GM19372 (cell line): ENCODE measurements around the gene C1orf116.

Experiments
- ATAC-seq: cut with Tn5 transposase; IDR thresholded peaks from one replicate; pipeline ENCODE4 v1.9.1; 2021; ENCODE audit warnings: mild to moderate bottlenecking, low read depth, moderate library complexity; ENCODE audit not compliant: unreplicated experiment

Gene C1orf116

DNA sequence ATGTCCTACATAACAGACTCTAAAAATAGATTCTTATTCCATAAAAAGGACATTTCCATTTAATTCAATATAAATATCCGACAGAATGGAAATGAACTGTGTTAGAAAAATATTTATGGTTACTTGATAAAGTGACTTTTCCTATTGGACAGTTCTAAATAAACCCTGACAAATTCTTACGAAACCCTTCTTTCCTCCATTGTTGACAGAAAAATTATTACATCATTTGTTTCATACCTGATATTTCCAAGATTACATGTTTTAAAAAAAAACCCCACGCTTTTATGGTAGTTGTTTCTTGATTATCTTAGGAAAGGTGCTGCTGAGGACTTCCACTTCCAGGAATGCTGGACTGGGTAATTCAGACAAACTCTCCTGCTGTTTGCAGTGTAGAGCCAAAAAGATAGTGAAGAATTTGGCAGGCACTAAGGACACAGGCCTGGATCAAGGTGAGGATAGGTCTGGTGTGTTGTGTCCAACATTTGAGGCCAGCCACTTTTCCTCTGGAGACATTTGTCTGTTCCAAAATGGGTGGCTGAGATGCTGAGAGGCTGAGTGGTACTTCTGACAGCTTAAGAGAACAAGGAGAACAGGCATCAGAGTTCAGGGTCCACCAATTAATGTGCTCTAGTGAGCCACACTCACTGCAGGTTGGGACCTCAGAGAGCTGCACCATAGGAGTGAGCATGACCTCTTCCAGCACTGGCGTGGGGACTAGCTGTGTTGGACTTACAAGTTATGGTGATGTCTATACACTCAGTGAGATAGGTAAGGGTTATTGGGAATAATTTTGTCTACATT is 7.0 kb upstream of the C1orf116 start:
- no peak for ATAC-seq

- no peak for ATAC-seq
These were observed 4.3 kb upstream of the C1orf116 start for GRCh38 chr1:207036865-207037264.

GRCh38 chr1:207035877-207036551 is 3.5 kb upstream of the C1orf116 start:
- ATAC-seq, result no peak

DNA sequence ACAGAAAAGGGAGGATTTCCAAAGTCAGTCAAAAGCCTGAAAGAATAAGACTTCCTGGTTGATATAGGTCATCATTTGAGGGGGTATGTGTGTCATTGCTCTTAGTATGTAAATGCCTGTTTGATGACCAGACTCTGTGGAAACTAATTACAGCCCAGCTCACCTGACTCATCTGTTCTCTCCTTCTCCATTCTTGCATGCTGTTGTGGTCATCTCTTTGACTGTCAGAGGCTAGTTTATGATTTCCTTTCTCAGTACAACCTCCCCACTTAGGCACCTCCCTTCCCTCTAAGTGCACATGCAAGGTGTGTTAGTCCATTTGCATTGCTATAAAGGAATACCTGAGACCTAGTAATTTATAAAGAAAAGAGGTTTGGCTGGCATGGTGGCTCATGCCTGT is 2.4 kb upstream of the C1orf116 start:
- no peak for ATAC-seq

DNA sequence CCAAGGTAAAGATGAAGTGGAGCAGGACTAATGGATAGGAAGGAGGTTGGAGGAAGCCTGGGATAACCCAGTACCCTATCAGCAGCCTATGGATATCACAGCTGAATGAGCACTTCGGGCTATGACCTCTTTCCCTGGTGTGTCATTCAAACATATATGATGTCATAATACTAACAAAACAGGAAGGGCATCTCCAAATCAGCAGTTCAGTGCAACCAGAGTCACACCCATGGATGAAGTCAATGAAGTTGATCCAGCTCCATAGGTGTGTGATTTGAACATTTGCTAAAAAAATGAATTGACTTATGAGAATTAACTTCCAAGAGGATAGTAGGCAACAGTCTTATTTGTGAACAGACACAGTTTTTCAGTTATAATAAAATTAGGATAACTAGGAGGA is 1.7 kb upstream of the C1orf116 start:
- ATAC-seq, result no peak

GRCh38 chr1:207033302-207033701 is 746 bp upstream of the C1orf116 start:
- no peak for ATAC-seq

- no peak for ATAC-seq
These were observed 808 bp downstream of the C1orf116 start for GRCh38 chr1:207031632-207032264.

- no peak for ATAC-seq
These were observed 1.5 kb downstream of the C1orf116 start for GRCh38 chr1:207031016-207031415.

GRCh38 chr1:207030522-207031009 is 2.0 kb downstream of the C1orf116 start:
- ATAC-seq, result no peak

GRCh38 chr1:207029701-207030521 is 2.6 kb downstream of the C1orf116 start:
- no peak for ATAC-seq

DNA sequence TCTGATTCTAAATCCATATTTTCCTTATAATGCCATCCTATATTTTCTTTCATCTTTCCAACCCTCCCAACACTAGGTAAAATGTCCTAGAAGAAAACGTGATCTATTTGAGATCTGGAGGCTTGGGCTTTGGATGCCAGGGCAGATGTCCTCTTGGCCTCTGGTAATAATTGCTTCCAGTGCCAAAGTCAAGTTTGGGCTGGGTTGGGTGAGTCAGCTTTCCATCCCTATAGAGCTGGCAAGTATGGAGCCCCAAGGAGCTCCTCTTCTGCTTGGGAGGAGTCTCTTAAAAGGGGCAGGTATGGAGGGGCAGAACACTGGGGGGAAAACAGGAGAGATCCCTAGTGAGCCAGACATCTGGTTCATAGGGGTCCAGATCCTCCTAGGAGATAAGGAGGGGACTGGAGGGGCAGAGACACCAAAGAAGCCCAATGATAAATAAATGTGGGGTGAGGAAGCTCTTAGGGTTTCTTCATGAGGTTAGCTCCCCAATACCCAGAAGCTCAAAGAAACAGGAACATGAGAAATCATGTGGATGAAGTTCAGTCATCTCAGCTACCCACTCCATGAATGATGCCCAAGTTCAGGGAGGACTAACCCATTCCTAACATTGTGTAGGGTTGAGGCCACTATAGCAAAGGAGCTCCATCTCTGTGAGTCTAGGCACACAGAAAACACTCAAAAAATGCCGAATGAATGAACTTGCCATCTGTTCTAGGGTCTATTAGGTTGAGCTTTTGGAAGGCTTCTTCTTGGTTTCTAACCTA is 3.5 kb downstream of the C1orf116 start:
- ATAC-seq, result no peak

DNA sequence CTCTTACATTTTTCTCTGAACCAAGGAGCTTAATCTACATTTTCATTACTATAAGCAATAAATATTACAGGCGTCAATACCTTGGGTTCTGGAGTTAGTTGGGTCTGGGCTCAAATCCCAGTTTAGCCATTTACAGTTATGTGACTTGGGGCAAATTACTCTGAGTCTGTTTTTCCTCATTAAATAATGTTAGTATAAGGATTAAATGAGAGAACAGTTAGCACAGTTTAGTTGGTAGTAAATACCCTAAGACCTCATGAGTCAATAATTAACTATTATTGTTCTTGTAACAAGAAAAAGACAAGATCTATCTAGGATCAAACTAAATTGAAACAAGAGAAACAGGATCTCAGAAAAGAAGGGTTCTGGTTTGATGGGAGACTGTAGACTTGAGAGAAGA is 4.6 kb downstream of the C1orf116 start:
- ATAC-seq, result no peak

DNA sequence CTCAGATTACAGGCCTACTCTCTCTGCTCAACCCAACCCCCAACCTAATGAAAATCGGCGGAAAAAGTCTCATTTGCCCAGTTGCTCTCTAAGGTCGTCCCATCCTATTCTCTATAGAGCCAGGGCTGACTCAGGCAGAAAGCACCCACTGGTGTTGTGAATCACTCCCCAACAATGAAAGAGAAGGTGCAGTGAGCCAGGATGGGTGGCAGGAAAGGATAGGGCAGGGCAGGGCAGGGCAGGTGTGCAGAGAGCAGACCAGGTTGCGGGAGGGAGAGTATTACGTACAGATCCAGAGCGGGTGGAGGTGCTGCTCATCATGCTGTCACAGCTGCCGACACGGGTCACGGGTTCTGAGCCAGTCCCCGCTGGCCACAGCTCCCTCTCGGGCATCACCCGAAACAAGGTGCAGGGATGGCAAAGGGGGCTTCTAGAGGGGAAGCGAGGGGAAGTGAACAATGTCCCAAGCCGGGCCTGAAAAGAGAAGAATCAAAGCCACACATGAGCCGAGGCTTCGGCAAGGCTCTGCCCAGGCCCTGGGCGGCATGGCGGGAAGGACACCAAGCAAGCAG is 5.3 kb downstream of the C1orf116 start:
- ATAC-seq, result no peak

DNA sequence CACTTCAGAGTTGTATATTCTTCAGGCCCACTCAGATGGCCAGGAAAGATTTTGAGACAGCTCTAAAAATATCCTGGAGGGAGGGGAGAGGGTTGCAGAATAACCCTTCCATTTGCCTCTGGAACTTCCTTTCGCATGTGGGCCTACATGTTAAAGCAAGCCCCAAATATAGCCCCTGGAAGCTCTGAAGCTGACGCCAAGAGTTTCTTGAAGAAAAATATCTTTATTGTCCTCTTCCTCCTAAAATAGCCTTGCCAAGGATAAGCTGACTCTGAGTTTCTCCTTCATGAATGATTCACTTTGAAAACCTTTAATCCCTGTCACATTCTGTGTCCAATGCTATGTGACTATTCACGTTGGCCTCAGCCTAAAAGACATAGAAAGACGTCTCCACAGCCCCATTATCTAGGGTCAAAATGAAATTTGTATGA is 6.4 kb downstream of the C1orf116 start:
- no peak for ATAC-seq

DNA sequence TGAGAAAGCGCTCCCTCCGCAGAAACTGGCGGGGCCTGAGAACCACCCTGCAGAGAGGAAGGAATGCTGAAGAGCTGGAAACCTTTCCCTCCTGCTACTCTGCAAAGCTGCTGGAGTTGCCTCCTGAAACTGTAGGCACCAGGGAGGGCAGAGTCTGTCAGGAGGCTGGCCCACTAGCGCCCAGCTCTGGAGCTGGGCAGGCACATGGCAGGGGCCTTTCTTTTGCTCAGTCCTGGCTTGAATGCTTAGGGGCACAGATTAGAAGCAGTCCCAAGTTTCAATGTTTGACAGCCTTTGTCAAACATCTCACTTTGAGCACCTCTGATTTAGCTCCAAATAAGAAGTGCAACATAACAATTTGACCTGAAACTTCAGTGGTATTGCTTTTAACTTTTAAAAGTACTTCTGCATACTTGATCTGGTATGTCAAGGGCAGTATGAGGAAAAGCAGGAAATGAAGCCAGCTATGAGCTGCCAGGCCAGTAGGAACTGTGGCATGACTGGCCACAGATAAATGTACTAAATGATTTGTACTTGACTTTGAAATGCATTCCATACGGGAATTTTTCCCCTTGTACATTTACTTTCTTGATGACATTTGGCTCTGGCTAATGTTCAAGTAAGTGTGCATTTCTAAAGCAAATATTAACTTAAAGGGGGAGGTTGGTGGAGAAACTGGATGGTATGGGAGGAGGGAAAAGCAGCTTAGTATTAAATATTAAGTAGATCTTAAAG is 7.2 kb downstream of the C1orf116 start:
- ATAC-seq, result no peak

- no peak for ATAC-seq
These were observed 8.1 kb downstream of the C1orf116 start for GRCh38 chr1:207024202-207025145.

GRCh38 chr1:207022996-207023679 is 9.4 kb downstream of the C1orf116 start:
- no peak for ATAC-seq
